ENCODE results near the gene WDFY2.

DNA sequence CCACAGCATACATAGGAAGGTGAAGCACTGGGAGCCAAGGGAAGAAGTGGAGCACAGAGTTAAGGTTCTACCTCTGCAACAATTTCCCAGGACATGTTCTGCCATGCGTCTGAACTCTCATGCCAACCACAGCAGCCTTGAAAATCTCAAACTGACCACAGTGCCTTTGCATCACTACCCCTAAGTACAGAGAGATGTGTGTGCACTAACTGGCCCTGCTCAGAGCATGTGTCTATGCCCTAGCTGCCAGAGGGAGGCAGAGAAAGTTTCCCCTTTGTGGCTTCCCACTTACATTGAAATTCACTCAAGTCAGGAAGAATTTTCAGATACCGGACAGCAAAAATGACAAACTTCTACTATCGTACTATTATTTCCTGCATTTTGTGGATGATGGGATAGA, 26.8 kb upstream of the WDFY2 start:
- TF ChIP-seq, protein P1, sequence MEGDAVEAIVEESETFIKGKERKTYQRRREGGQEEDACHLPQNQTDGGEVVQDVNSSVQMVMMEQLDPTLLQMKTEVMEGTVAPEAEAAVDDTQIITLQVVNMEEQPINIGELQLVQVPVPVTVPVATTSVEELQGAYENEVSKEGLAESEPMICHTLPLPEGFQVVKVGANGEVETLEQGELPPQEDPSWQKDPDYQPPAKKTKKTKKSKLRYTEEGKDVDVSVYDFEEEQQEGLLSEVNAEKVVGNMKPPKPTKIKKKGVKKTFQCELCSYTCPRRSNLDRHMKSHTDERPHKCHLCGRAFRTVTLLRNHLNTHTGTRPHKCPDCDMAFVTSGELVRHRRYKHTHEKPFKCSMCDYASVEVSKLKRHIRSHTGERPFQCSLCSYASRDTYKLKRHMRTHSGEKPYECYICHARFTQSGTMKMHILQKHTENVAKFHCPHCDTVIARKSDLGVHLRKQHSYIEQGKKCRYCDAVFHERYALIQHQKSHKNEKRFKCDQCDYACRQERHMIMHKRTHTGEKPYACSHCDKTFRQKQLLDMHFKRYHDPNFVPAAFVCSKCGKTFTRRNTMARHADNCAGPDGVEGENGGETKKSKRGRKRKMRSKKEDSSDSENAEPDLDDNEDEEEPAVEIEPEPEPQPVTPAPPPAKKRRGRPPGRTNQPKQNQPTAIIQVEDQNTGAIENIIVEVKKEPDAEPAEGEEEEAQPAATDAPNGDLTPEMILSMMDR (conservative IDR thresholded peaks at IDR 0.05; ENCODE audit: low read depth, low read length): no peak
- TF ChIP-seq EZH2 (IDR thresholded peaks at IDR 0.05; ENCODE audit: low read length, unreplicated experiment): no peak

Data from PC-3 (cell line).